HepG2 (cell line): ENCODE results near the gene PTPRF. TPM values are rescaled to one million over a fixed set of nuclear protein-coding genes. Genes with fewer than 3 reads are reported as not detected.

Source experiments
- ATAC-seq: fragments of 200-7000 bp; cut with Tn5 transposase; 3 replicates; pipeline ENCODE4 v1.9.1; 2020; ENCODE audit warnings: mild to moderate bottlenecking, moderate library complexity
- BruUV-seq: library from RNA; stranded (reverse); fragments of 400-500 nt; replicated peaks from 2 replicates; lab custom pipeline; 2021; lab: Mats Ljungman, UMichigan
- CTCF ChIA-PET: fragments of 300-600 bp; formaldehyde crosslinking; extraction: SDS; loops from one replicate; lab custom pipeline; 2021; ENCODE audit warnings: low total read pairs, inconsistent platforms, low intra/inter-chr PET ratio; lab: Yijun Ruan, JAX
- POLR2A ChIA-PET: fragments of 350-600 bp; sonication (Branson Sonifier 250); formaldehyde crosslinking; loops from one replicate; lab custom pipeline; 2020; ENCODE audit warnings: antibody characterized with exemption, inconsistent platforms; lab: Yijun Ruan, JAX
- DNase-seq: peaks from one replicate; pipeline ENCODE4 v3.0.0-alpha.2; 2015; ENCODE audit warnings: low spot score
- FAIRE-seq: peaks from 3 replicates; lab custom pipeline; 2011; peaks lifted over from hg19 to GRCh38; lab: Jason Lieb, UNC
- H2AFZ ChIP-seq: one replicate; pipeline ENCODE4 v1.6.1; 2011; ENCODE audit warnings: low read length, inconsistent platforms
- H3K27ac ChIP-seq: fragments of 300-600 bp; 3 replicates; pipeline ENCODE4 v1.8.0; 2011; ENCODE audit warnings: mixed run types, mild to moderate bottlenecking, mixed read lengths, low read length, inconsistent platforms; ENCODE audit not compliant: insufficient read depth; ENCODE audit errors: extremely low read length
- H3K27me3 ChIP-seq, 2 experiments: fragments of 200-600 bp in 1 of 2; 2 replicates in 1 of 2; 3 replicates in 1 of 2; pipeline versions ENCODE4 v1.6.0 to v1.8.0; 2011; ENCODE audit warnings: low read length in 2 of 2, mild to moderate bottlenecking in 2 of 2, moderate library complexity in 2 of 2, inconsistent platforms in 1 of 2; ENCODE audit not compliant: insufficient read depth in 2 of 2, control insufficient read depth in 1 of 2
- H3K36me3 ChIP-seq, 2 experiments: fragments of 200-600 bp in 1 of 2; replicated peaks in 1 of 2; 2 replicates in 1 of 2; 3 replicates in 1 of 2; pipeline versions ENCODE4 v1.5.1 to v1.8.0; 2011; ENCODE audit warnings: low read length in 2 of 2, inconsistent platforms in 1 of 2; ENCODE audit not compliant: insufficient read depth in 2 of 2, control insufficient read depth in 1 of 2
- H3K4me1 ChIP-seq: 2 replicates; pipeline ENCODE4 v1.5.1; 2012; ENCODE audit warnings: low read length, inconsistent platforms; ENCODE audit not compliant: insufficient read depth
- H3K4me2 ChIP-seq: 2 replicates; pipeline ENCODE4 v1.6.0; 2011; ENCODE audit warnings: low read depth, low read length, inconsistent platforms
- H3K4me3 ChIP-seq, 3 experiments: fragments of 200-600 bp in 1 of 3; sonication (generic), shearing (Covaris generic) in 1 of 3; replicated peaks in 1 of 3; 2 replicates each; pipeline ENCODE4 v1.5.1; 2011 to 2016; ENCODE audit warnings: low read length in 3 of 3, inconsistent platforms in 2 of 3, low read depth in 2 of 3, mild to moderate bottlenecking in 2 of 3, control low read depth in 1 of 3, mixed read lengths in 1 of 3; ENCODE audit not compliant: insufficient read depth in 1 of 3
- H3K79me2 ChIP-seq: one replicate; pipeline ENCODE4 v1.6.1; 2011; ENCODE audit warnings: low read length, inconsistent platforms; ENCODE audit not compliant: insufficient read depth
- H3K9ac ChIP-seq: 2 replicates; pipeline ENCODE4 v1.6.0; 2011; ENCODE audit warnings: mild to moderate bottlenecking, low read depth, low read length, inconsistent platforms; ENCODE audit not compliant: insufficient read depth
- H3K9me3 ChIP-seq: 2 replicates; pipeline ENCODE4 v1.5.1; 2012; ENCODE audit warnings: mild to moderate bottlenecking, low read length
- H4K20me1 ChIP-seq: 2 replicates; pipeline ENCODE4 v1.6.0; 2011; ENCODE audit warnings: inconsistent platforms, mild to moderate bottlenecking, low read length, moderate library complexity; ENCODE audit not compliant: insufficient read depth
- FLYWCH1 ChIP-seq: sonication (generic); formaldehyde crosslinking; IDR thresholded peaks from 2 replicates; pipeline ENCODE4 v1.8.1; 2023; ENCODE audit warnings: mild to moderate bottlenecking, missing genetic modification reagents
- GMEB1 ChIP-seq: sonication (generic); formaldehyde crosslinking; IDR thresholded peaks from 2 replicates; pipeline ENCODE4 v1.5.1; 2020; ENCODE audit warnings: missing genetic modification reagents, mild to moderate bottlenecking, borderline replicate concordance
- KDM1A ChIP-seq: IDR thresholded peaks from 2 replicates; pipeline ENCODE4 v1.6.1; 2016; ENCODE audit warnings: missing compliant biosample characterization
- MAFG ChIP-seq: sonication (generic); formaldehyde crosslinking; IDR thresholded peaks from 2 replicates; pipeline ENCODE4 v1.5.1; 2020; ENCODE audit warnings: mild to moderate bottlenecking, missing genetic modification reagents
- MED8 ChIP-seq: sonication (generic); formaldehyde crosslinking; IDR thresholded peaks from 2 replicates; pipeline ENCODE4 v1.8.1; 2023; ENCODE audit warnings: mild to moderate bottlenecking, missing genetic modification reagents; ENCODE audit not compliant: insufficient replicate concordance
- MXD4 ChIP-seq: IDR thresholded peaks from 2 replicates; pipeline ENCODE4 v1.6.1; 2016; ENCODE audit warnings: mild to moderate bottlenecking, missing biosample characterization, missing genetic modification reagents
- PHF8 ChIP-seq: sonication (generic); formaldehyde crosslinking; IDR thresholded peaks from 2 replicates; pipeline ENCODE4 v1.5.0; 2020; ENCODE audit warnings: missing genetic modification reagents
- SMC3 ChIP-seq: IDR thresholded peaks from 2 replicates; pipeline ENCODE4 v1.6.1; 2011; ENCODE audit warnings: low read length, improper control_type of control experiment
- ZNF232 ChIP-seq: sonication (generic); formaldehyde crosslinking; IDR thresholded peaks from 2 replicates; pipeline ENCODE4 v1.4.0; 2020; ENCODE audit warnings: missing genetic modification reagents, borderline replicate concordance
- ZNF33B ChIP-seq: sonication (generic); formaldehyde crosslinking; IDR thresholded peaks from 2 replicates; pipeline ENCODE4 v1.5.1; 2020; ENCODE audit warnings: mild to moderate bottlenecking, missing genetic modification reagents
- ZNF350 ChIP-seq: sonication (generic); formaldehyde crosslinking; IDR thresholded peaks from 2 replicates; pipeline ENCODE4 v1.4.0; 2020; ENCODE audit warnings: mild to moderate bottlenecking, low read depth, missing genetic modification reagents, borderline replicate concordance
- ZNF354B ChIP-seq: sonication (generic); formaldehyde crosslinking; IDR thresholded peaks from 2 replicates; pipeline ENCODE4 v1.8.0; 2022; ENCODE audit warnings: mild to moderate bottlenecking, missing genetic modification reagents
- ZNF446 ChIP-seq: sonication (generic); formaldehyde crosslinking; IDR thresholded peaks from 2 replicates; pipeline ENCODE4 v1.5.0; 2020; ENCODE audit warnings: mild to moderate bottlenecking, missing genetic modification reagents
- ZNF484 ChIP-seq: sonication (generic); formaldehyde crosslinking; IDR thresholded peaks from 2 replicates; pipeline ENCODE4 v1.5.1; 2020; ENCODE audit warnings: mild to moderate bottlenecking, low read depth, missing genetic modification reagents, borderline replicate concordance
- ZNF563 ChIP-seq: sonication (generic); formaldehyde crosslinking; IDR thresholded peaks from 2 replicates; pipeline ENCODE4 v1.8.0; 2022; ENCODE audit warnings: mild to moderate bottlenecking, moderate library complexity, missing genetic modification reagents
- ZNF580 ChIP-seq: IDR thresholded peaks from 2 replicates; pipeline ENCODE4 v1.6.1; 2016; ENCODE audit warnings: low read depth, borderline replicate concordance
- ZSCAN12 ChIP-seq: sonication (generic); formaldehyde crosslinking; IDR thresholded peaks from 2 replicates; pipeline ENCODE4 v1.9.0; 2021; ENCODE audit warnings: mild to moderate bottlenecking, missing genetic modification reagents
- WGBS: methylation state at CpG from one replicate; pipeline ENCODE4 v1.1.6; 2017; ENCODE audit warnings: low lambda C conversion rate; 5-methylcytosine and 5-hydroxymethylcytosine counted together
- in situ Hi-C: cut with HindIII; loops from 2 replicates; pipeline ENCODE4 v1.10.0; 2017; ENCODE audit warnings: low pct_unique_long_range_greater_than_20kb; ENCODE audit not compliant: extremely low pct_ligation_motif_present
- intact Hi-C: fragments of 100-400 bp; cut with micrococcal nuclease; formaldehyde crosslinking; loops from one replicate; pipeline ENCODE4 v1.10.0; 2022; ENCODE audit not compliant: unreplicated experiment
- polyA plus RNA-seq, 8 experiments: library from polyadenylated mRNA; depleted of rRNA in 3 of 8; stranded (reverse) in 7 of 8; unstranded in 1 of 8; fragments of >200 nt; fragmentation: Illumina TruSeq in 4 of 8; extraction: Trizol in 4 of 8; gene quantifications; 2 replicates each; pipeline versions ENCODE4 v1.2.1 to v1.2.3, GENCODE V29; 2011 to 2016; ENCODE audit warnings: low read depth in 4 of 8, missing spikeins in 1 of 8, mixed read lengths in 1 of 8; ENCODE audit not compliant: insufficient read depth in 1 of 8
- total RNA-seq, 5 experiments: library from RNA; depleted of rRNA; stranded (reverse); fragments of >200 nt; fragmentation: Illumina TruSeq; extraction: Trizol; gene quantifications; 2 replicates each; pipeline ENCODE4 v1.2.3, GENCODE V29; 2016; ENCODE audit warnings: low read depth in 1 of 5

Gene PTPRF
- total and polyA plus RNA-seq, 2 of the 13 experiments (the other 11 are each of a cell fraction or from before 2014, with no cell fraction given) = 55.9 to 167 TPM

DNA sequence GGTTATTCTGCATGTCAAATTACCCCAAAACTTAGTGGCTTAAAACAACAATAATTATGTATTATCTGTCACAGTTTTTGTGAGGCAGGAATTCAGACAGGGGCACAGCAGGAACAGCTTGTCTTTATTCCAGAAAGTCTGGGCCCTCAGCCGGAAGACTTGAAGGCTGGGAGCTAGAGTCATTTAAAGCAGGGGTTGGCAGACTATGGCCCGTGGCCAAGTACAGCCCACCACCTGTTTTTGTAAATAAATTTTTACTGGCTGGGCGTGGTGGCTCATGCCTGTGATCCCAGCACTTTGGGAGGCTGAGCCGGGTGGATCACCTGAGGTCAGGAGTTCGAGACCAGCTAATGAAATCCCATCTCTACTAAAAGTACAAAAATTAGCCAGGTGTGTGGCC, 79.7 kb downstream of the PTPRF start:
- no peak for DNase-seq
- ATAC-seq = no peak
- intact Hi-C loops (no loop called here), in situ Hi-C loops (no loop called here)
- H3K27me3 ChIP-seq = no peaks in the 10 kb centered on the region
- FAIRE-seq = no peak
- no peak overlapping the region for H3K4me3 ChIP-seq
- no peaks in the 10 kb centered on the region for H4K20me1 ChIP-seq
- H3K4me2 ChIP-seq = no peak overlapping the region
- H3K9ac ChIP-seq = no peak overlapping the region
- no peaks in the 10 kb centered on the region for H3K79me2 ChIP-seq
- ChIA-PET CTCF (no interaction called here), POLR2A (no interaction called here)
- no peak overlapping the region for H3K27ac ChIP-seq
- 98% methylated on average over 5 of the region's 5 CpGs for WGBS
- no peak overlapping the region for H2AFZ ChIP-seq
- no TSS peak for BruUV-seq
- H3K36me3 ChIP-seq = peaks cover 43 to 72% of the 10 kb centered on the region in 2 experiments
- H3K9me3 ChIP-seq = no peaks in the 10 kb centered on the region
- H3K4me1 ChIP-seq = no peaks in the 10 kb centered on the region
- TF ChIP-seq MXD4 (no peak), SMC3 (no peak), ZSCAN12 (CRISPR knock-in tag) (no peak), KDM1A (CRISPR knock-in tag) (no peak), ZNF580 (CRISPR knock-in tag) (no peak), ZNF354B (CRISPR knock-in tag) (no peak), MAFG (CRISPR knock-in tag) (no peak), ZNF33B (CRISPR knock-in tag) (no peak), ZNF446 (CRISPR knock-in tag) (no peak), ZNF350 (CRISPR knock-in tag) (no peak), FLYWCH1 (CRISPR knock-in tag) (no peak), ZNF563 (no peak), ZNF232 (no peak), GMEB1 (CRISPR knock-in tag) (no peak), ZNF484 (CRISPR knock-in tag) (no peak), MED8 (CRISPR knock-in tag) (no peak), PHF8 (CRISPR knock-in tag) (no peak)
